Head of caudate nucleus (tissue), 42 donors: ENCODE measurements around the gene PDP2.
A peak's percentile ranks its signal among the peaks of the same experiment; 100 is the strongest.

Source experiments
- DNase-seq, 42 donors: peaks; one replicate each; pipeline versions ENCODE4 v3.0.0 to v3.0.0-alpha.2; 2020 to 2021; ENCODE audit warnings: mixed read lengths in 7 of 42
- intact Hi-C: fragments of 100-400 bp; cut with DNase I; formaldehyde crosslinking; loops from one replicate; pipeline ENCODE4 v1.15.0; 2022

Gene PDP2

GRCh38 chr16:66898207-66898606 lies 17.9 kb downstream of the PDP2 start:
- intact Hi-C loops = no loop called here
- no peak for DNase-seq

- no peak for DNase-seq
- intact Hi-C loops = no loop called here
Observed at GRCh38 chr16:66898933-66899309, 18.6 kb downstream of the PDP2 start.

GRCh38 chr16:66899310-66899944 lies 19.1 kb downstream of the PDP2 start:
- DNase-seq = no peak
- intact Hi-C loops = no loop called here

- intact Hi-C loops = no loop called here
Observed at GRCh38 chr16:66899945-66900710, 19.8 kb downstream of the PDP2 start.

GRCh38 chr16:66900721-66901441 lies 20.6 kb downstream of the PDP2 start:
- peak in 3 of 42 donors; percentile 15 to 31 (median 16) for DNase-seq

More at GRCh38 chr16:66899945-66900710, 19.8 kb downstream of the PDP2 start:
- peak in 8 of 42 donors; percentile 13 to 64 (median 38) for DNase-seq

GRCh38 chr16:66901626-66902025 lies 21.3 kb downstream of the PDP2 start:
- no peak for DNase-seq
- intact Hi-C loops = no loop called here

More at GRCh38 chr16:66900721-66901441, 20.6 kb downstream of the PDP2 start:
- intact Hi-C loops = no loop called here

GRCh38 chr16:66902648-66903543 lies 22.6 kb downstream of the PDP2 start:
- intact Hi-C loops = no loop called here
- no peak for DNase-seq

GRCh38 chr16:66903544-66904427 lies 23.5 kb downstream of the PDP2 start:
- intact Hi-C loops = no loop called here
- no peak for DNase-seq

GRCh38 chr16:66904428-66904845 lies 24.1 kb downstream of the PDP2 start:
- intact Hi-C loops = no loop called here
- no peak for DNase-seq

GRCh38 chr16:66904846-66905632 lies 24.7 kb downstream of the PDP2 start:
- intact Hi-C loops = no loop called here
- no peak for DNase-seq

GRCh38 chr16:66905633-66906539 lies 25.6 kb downstream of the PDP2 start:
- DNase-seq = no peak
- intact Hi-C loops = no loop called here

- intact Hi-C loops = no loop called here
- DNase-seq = no peak
Observed at GRCh38 chr16:66906916-66907836, 26.9 kb downstream of the PDP2 start.

GRCh38 chr16:66908116-66908515 lies 27.8 kb downstream of the PDP2 start:
- DNase-seq = no peak
- intact Hi-C loops = no loop called here

- no peak for DNase-seq
- intact Hi-C loops = no loop called here
Observed at GRCh38 chr16:66908762-66909559, 28.6 kb downstream of the PDP2 start.
